Thyroid gland (tissue), 4 donors: Measurements from ENCODE around the gene NRG3. TPM values are rescaled to one million over a fixed set of nuclear protein-coding genes. Genes with fewer than 3 reads are reported as not detected.

Experiments used
- DNase-seq, 2 donors: peaks; one replicate each; pipeline ENCODE4 v3.0.0-alpha.2; 2019
- H3K27ac ChIP-seq, 3 donors: fragments of 200-600 bp; sonication (generic); 1 replicate in 2 of 3; 2 replicates in 1 of 3; pipeline ENCODE4 v1.5.1; 2016 to 2019; ENCODE audit warnings: mild to moderate bottlenecking in 1 of 3, moderate library complexity in 1 of 3
- H3K27me3 ChIP-seq: fragments of 200-600 bp; sonication (generic); one replicate; pipeline ENCODE4 v1.5.1; 2019
- H3K36me3 ChIP-seq, 2 donors: fragments of 200-600 bp; sonication (generic); one replicate each; pipeline ENCODE4 v1.5.1; 2016 to 2019
- H3K4me1 ChIP-seq, 2 donors: fragments of 200-600 bp; sonication (generic); one replicate each; pipeline ENCODE4 v1.5.1; 2017 to 2019
- H3K4me3 ChIP-seq, 3 donors: fragments of 200-600 bp; sonication (generic); replicated peaks in 1 of 3; 1 replicate in 2 of 3; 2 replicates in 1 of 3; pipeline ENCODE4 v1.5.1; 2016; ENCODE audit warnings: mild to moderate bottlenecking in 1 of 3
- H3K9me3 ChIP-seq: fragments of 200-600 bp; sonication (generic); one replicate; pipeline ENCODE4 v1.5.1; 2017
- CTCF ChIP-seq, 6 experiments: fragments of 200-600 bp in 3 of 6; fragments of 450-650 bp in 3 of 6; sonication (generic) in 3 of 6; IDR thresholded peaks; one replicate each; pipeline ENCODE4 v1.5.1; 2016 to 2019; ENCODE audit warnings: antibody characterized with exemption in 6 of 6, mild to moderate bottlenecking in 2 of 6, inconsistent platforms in 1 of 6, moderate library complexity in 1 of 6
- POLR2A ChIP-seq, 2 donors: fragments of 450-650 bp; IDR thresholded peaks; one replicate each; pipeline ENCODE4 v1.6.1; 2017; ENCODE audit warnings: antibody characterized with exemption in 2 of 2, mild to moderate bottlenecking in 2 of 2, moderate library complexity in 1 of 2
- WGBS, 2 donors: methylation state at CpG; one replicate each; pipeline ENCODE4 v1.1.5; 2017; 5-methylcytosine and 5-hydroxymethylcytosine counted together
- intact Hi-C: fragments of 100-400 bp; cut with DNase I; formaldehyde crosslinking; loops from one replicate; pipeline ENCODE4 v1.15.1; 2023
- total RNA-seq, 4 donors: library from RNA; depleted of rRNA; stranded (reverse); fragments of >200 nt; gene quantifications; one replicate each; pipeline ENCODE4 v1.2.3, GENCODE V29; 2016

NRG3 gene
- total RNA-seq, 4 donors from 2014 or later: 0.67 to 1.8 (median 1.3) TPM

GRCh38 chr10:82176587-82176986, 301.6 kb downstream of the NRG3 start:
- no peak for DNase-seq
- Histone ChIP-seq H3K36me3 (no peaks in the 10 kb centered on the region), H3K4me1 (no peaks in the 10 kb centered on the region), H3K4me3 (no peak overlapping the region), H3K27ac (no peak overlapping the region), H3K9me3 (no peaks in the 10 kb centered on the region), H3K27me3 (no peaks in the 10 kb centered on the region)
- 57 to 63% methylated on average over 3 of the region's 3 CpGs for WGBS, 2 donors
- TF ChIP-seq POLR2A (IDR thresholded peaks at IDR 0.05) (no peak), CTCF (IDR thresholded peaks at IDR 0.05) (no peak)
- intact Hi-C loops: no loop called here

GRCh38 chr10:82190432-82191260, 315.7 kb downstream of the NRG3 start:
- Histone ChIP-seq H3K27me3 (no peaks in the 10 kb centered on the region), H3K9me3 (no peaks in the 10 kb centered on the region), H3K27ac (no peak overlapping the region), H3K36me3 (no peaks in the 10 kb centered on the region), H3K4me1 (no peaks in the 10 kb centered on the region), H3K4me3 (no peak overlapping the region)
- 80 to 82% methylated on average over 5 of the region's 5 CpGs for WGBS, 2 donors
- no peak for DNase-seq
- no peak for TF ChIP-seq CTCF (IDR thresholded peaks at IDR 0.05)
- TF ChIP-seq POLR2A (IDR thresholded peaks at IDR 0.05): no peak
- intact Hi-C loops: no loop called here

GRCh38 chr10:82191653-82192052, 316.7 kb downstream of the NRG3 start:
- DNase-seq: no peak
- Histone ChIP-seq H3K27me3 (no peaks in the 10 kb centered on the region), H3K4me1 (no peaks in the 10 kb centered on the region), H3K27ac (no peak overlapping the region), H3K9me3 (no peaks in the 10 kb centered on the region), H3K36me3 (no peaks in the 10 kb centered on the region), H3K4me3 (no peak overlapping the region)
- TF ChIP-seq CTCF (IDR thresholded peaks at IDR 0.05) (no peak), POLR2A (IDR thresholded peaks at IDR 0.05) (no peak)
- 93 to 95% methylated on average over 2 of the region's 2 CpGs for WGBS, 2 donors
- intact Hi-C loops: no loop called here

- intact Hi-C loops: no loop called here
- TF ChIP-seq POLR2A (IDR thresholded peaks at IDR 0.05) (no peak), CTCF (IDR thresholded peaks at IDR 0.05) (no peak)
- DNase-seq: no peak
- no peaks in the 10 kb centered on the region for H3K36me3 ChIP-seq
- H3K27ac ChIP-seq: no peak overlapping the region
- no peaks in the 10 kb centered on the region for H3K9me3 ChIP-seq
- H3K4me1 ChIP-seq: no peaks in the 10 kb centered on the region
- H3K4me3 ChIP-seq: no peak overlapping the region
- 90 to 93% methylated on average over 2 of the region's 2 CpGs for WGBS, 2 donors
- no peaks in the 10 kb centered on the region for H3K27me3 ChIP-seq
Observed at GRCh38 chr10:82192665-82193064, 317.7 kb downstream of the NRG3 start.

GRCh38 chr10:82194419-82194818, 319.4 kb downstream of the NRG3 start:
- DNase-seq: no peak
- TF ChIP-seq POLR2A (IDR thresholded peaks at IDR 0.05): no peak
- no peak for TF ChIP-seq CTCF (IDR thresholded peaks at IDR 0.05)
- H3K27me3 ChIP-seq: no peaks in the 10 kb centered on the region
- WGBS, 2 donors: 83 to 90% methylated on average over 7 of the region's 7 CpGs
- no peak overlapping the region for H3K27ac ChIP-seq
- H3K36me3 ChIP-seq: no peaks in the 10 kb centered on the region
- no peaks in the 10 kb centered on the region for H3K9me3 ChIP-seq
- no peak overlapping the region for H3K4me3 ChIP-seq
- intact Hi-C loops: no loop called here
- no peaks in the 10 kb centered on the region for H3K4me1 ChIP-seq
